Measurements from ENCODE around the gene IFT81. TPM values are rescaled to one million over a fixed set of nuclear protein-coding genes. Genes with fewer than 3 reads are reported as not detected.
A peak's percentile ranks its signal among the peaks of the same experiment; 100 is the strongest.

IFT81 gene
- total RNA-seq, 1 donor from 2014 or later = 33.8 TPM

DNA sequence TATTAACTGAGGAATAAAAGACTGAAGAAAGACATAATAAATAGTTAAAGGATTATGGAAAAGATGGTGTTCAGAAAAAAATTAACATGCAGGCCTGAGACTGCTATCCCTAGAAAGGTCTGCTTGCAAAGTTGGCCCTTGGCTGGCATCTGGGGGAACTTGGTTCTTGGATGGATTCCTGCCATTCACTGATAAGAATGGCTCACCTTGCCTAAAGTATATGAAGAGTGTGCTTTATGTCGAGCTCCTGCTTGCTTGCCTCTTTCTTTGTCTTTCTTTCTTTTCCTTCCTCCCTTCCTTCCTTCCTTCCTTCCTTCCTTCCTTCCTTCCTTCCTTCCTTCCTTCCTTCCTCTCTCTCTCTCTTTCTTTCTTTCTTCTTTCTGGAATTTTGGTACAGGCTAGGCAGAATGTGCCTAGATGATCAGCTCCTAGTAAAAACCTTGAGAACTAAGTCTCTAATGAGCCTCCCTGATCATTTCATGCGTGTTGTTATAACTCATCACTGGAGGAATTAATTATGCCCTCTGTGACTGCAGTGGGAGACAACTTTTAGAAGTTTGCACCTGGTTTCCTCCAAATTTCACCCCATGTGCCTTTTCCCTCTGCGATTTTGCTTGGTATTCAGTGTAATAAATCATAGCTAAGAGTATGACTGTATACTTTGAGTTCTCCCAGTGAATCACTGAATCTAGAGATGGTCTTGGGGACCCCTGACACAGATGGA lies 44.7 kb downstream of the IFT81 start:
- H3K4me3 Mint-ChIP-seq = no peak overlapping the region
- TF ChIP-seq CTCF (conservative IDR thresholded peaks at IDR 0.05) = no peak
- no peaks in the 10 kb centered on the region for H3K27me3 Mint-ChIP-seq
- peaks cover 30% of the 10 kb centered on the region for H3K36me3 Mint-ChIP-seq
- no peak overlapping the region for H3K27ac Mint-ChIP-seq
- no peak for DNase-seq (ENCODE audit: extremely low spot score, unreplicated experiment)
- H3K9me3 Mint-ChIP-seq = no peaks in the 10 kb centered on the region
- H3K4me1 Mint-ChIP-seq (ENCODE audit: unreplicated experiment) = no peaks in the 10 kb centered on the region

GRCh38 chr12:110170535-110171185 lies 46.5 kb downstream of the IFT81 start:
- H3K4me3 Mint-ChIP-seq = no peak overlapping the region
- no peak for TF ChIP-seq CTCF (conservative IDR thresholded peaks at IDR 0.05)
- peaks cover 5% of the 10 kb centered on the region for H3K4me1 Mint-ChIP-seq (ENCODE audit: unreplicated experiment)
- H3K9me3 Mint-ChIP-seq = no peaks in the 10 kb centered on the region
- peaks cover 30% of the 10 kb centered on the region for H3K36me3 Mint-ChIP-seq
- H3K27ac Mint-ChIP-seq = no peak overlapping the region
- H3K27me3 Mint-ChIP-seq = no peaks in the 10 kb centered on the region
- no peak for DNase-seq (ENCODE audit: extremely low spot score, unreplicated experiment)

- Mint-ChIP-seq H3K9me3 (no peaks in the 10 kb centered on the region), H3K4me1 (ENCODE audit: unreplicated experiment) (peaks cover 5% of the 10 kb centered on the region), H3K27me3 (no peaks in the 10 kb centered on the region), H3K4me3 (no peak overlapping the region), H3K27ac (no peak overlapping the region), H3K36me3 (peaks cover 31% of the 10 kb centered on the region)
- DNase-seq (ENCODE audit: extremely low spot score, unreplicated experiment) = no peak
- TF ChIP-seq CTCF (conservative IDR thresholded peaks at IDR 0.05) = no peak
These were observed 47.0 kb downstream of the IFT81 start for GRCh38 chr12:110171186-110171538.

GRCh38 chr12:110171636-110172035 lies 47.5 kb downstream of the IFT81 start:
- peak overlapping the region; percentile 0 for H3K27ac Mint-ChIP-seq
- no peak for TF ChIP-seq CTCF (conservative IDR thresholded peaks at IDR 0.05)
- H3K27me3 Mint-ChIP-seq = no peaks in the 10 kb centered on the region
- peaks cover 5% of the 10 kb centered on the region for H3K4me1 Mint-ChIP-seq (ENCODE audit: unreplicated experiment)
- no peak for DNase-seq (ENCODE audit: extremely low spot score, unreplicated experiment)
- no peaks in the 10 kb centered on the region for H3K9me3 Mint-ChIP-seq
- peaks cover 33% of the 10 kb centered on the region for H3K36me3 Mint-ChIP-seq
- H3K4me3 Mint-ChIP-seq = no peak overlapping the region

GRCh38 chr12:110174373-110174996 lies 50.3 kb downstream of the IFT81 start:
- H3K4me3 Mint-ChIP-seq = no peak overlapping the region
- H3K27ac Mint-ChIP-seq = peak overlapping the region; percentile 15
- TF ChIP-seq CTCF (conservative IDR thresholded peaks at IDR 0.05) = no peak
- peaks cover 5% of the 10 kb centered on the region for H3K4me1 Mint-ChIP-seq (ENCODE audit: unreplicated experiment)
- peaks cover 20% of the 10 kb centered on the region for H3K36me3 Mint-ChIP-seq
- no peaks in the 10 kb centered on the region for H3K27me3 Mint-ChIP-seq
- DNase-seq (ENCODE audit: extremely low spot score, unreplicated experiment) = no peak
- H3K9me3 Mint-ChIP-seq = no peaks in the 10 kb centered on the region

Measured in type B pancreatic cell (in vitro differentiated cells).